ENCODE measurements around the gene PADI3. TPM values are rescaled to one million over a fixed set of nuclear protein-coding genes. Genes with fewer than 3 reads are reported as not detected.

Gene PADI3
- total RNA-seq, 2 donors from 2014 or later: not detected

GRCh38 chr1:17292299-17293160 lies 43.6 kb downstream of the PADI3 start:
- H3K9me3 ChIP-seq: no peaks in the 10 kb centered on the region
- no peak for TF ChIP-seq CTCF (IDR thresholded peaks at IDR 0.05)
- H3K4me3 ChIP-seq: no peak overlapping the region
- no peak overlapping the region for H3K27ac ChIP-seq
- no peaks in the 10 kb centered on the region for H3K27me3 ChIP-seq
- no peaks in the 10 kb centered on the region for H3K4me1 ChIP-seq
- no peaks in the 10 kb centered on the region for H3K36me3 ChIP-seq
- DNase-seq (ENCODE audit: low spot score): no peak

DNA sequence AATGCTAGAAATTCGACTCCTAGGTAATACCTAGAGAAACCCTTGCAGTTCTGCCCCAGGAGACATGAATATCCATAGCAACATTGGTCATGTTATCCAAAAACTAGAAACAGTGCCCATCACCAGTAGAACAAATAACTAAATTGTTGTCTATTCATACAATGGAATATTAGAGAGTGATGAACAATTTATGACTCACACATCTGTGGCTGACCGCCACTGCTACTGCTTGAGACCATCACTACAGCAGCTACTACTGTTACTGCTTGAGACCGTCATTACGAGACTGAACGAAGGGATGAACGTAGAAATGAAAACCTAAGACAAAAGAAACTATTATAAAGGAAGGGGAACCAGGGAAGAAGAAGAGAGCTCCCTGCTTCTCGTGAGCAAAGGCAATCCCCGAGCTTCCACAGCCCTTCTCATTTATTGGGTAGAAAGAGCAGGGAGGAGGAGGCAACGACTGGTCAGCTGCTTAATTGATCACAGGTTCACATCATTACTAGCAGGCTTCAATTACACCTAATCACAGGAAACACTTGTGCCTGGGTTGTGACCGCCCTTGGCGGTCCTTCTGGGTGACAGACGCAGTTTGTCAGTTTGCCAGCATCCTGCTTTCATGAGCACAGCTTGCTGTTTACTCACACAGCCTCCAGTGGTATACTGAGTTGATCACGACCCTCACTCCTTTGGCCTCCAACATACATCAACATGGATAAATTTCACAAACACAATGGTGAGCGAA lies 45.0 kb downstream of the PADI3 start:
- DNase-seq (ENCODE audit: low spot score): no peak
- H3K27ac ChIP-seq: no peak overlapping the region
- no peaks in the 10 kb centered on the region for H3K36me3 ChIP-seq
- H3K27me3 ChIP-seq: no peaks in the 10 kb centered on the region
- H3K4me3 ChIP-seq: no peak overlapping the region
- H3K9me3 ChIP-seq: peaks cover 0 to 2% of the 10 kb centered on the region in 2 donors
- no peak for TF ChIP-seq CTCF (IDR thresholded peaks at IDR 0.05)
- no peaks in the 10 kb centered on the region for H3K4me1 ChIP-seq

DNA sequence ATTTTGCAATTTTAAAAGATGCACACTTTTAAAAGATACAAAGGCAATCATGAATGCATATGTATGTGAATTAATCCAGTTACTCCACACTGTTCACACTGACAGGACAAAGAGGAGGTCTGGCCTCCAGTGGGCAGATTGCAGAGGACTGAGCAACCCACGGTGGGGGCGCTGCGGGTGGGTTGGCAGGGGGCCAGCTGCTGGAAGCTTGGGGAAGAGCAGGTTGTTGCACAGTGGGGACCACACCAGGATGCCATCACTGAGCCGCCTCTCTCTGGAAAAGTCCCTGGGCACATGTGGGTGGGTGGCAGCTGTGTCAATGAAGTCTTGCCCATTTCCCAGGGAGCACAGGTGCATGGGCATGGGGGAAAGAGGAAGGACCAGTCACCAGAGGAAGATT lies 46.4 kb downstream of the PADI3 start:
- Histone ChIP-seq H3K36me3 (no peaks in the 10 kb centered on the region), H3K9me3 (peaks cover 0 to 5% of the 10 kb centered on the region in 2 donors), H3K27me3 (no peaks in the 10 kb centered on the region), H3K4me1 (no peaks in the 10 kb centered on the region), H3K27ac (no peak overlapping the region), H3K4me3 (no peak overlapping the region)
- no peak for TF ChIP-seq CTCF (IDR thresholded peaks at IDR 0.05)
- DNase-seq (ENCODE audit: low spot score): no peak

DNA sequence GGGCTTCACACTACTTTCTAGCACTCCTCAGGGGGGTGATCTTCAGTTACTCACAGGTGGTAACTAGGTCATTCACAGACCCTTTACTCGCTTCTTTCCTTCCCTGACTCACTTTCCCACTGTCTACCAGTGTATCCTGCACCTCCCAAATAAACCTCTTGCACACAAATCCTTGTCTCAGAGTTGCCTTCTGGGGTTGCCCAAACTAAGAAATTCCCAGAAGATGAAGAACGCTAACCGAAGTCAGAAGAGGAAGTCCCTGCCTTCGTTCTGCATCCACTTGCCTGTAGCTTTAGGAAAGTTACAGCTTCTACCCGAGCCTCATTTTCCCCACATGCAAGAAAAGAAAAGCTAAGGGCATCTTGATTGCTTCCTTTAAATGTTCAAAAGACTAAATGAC lies 47.2 kb downstream of the PADI3 start:
- Histone ChIP-seq H3K4me3 (no peak overlapping the region), H3K27ac (no peak overlapping the region), H3K36me3 (no peaks in the 10 kb centered on the region), H3K9me3 (peaks cover 0 to 10% of the 10 kb centered on the region in 2 donors), H3K4me1 (no peaks in the 10 kb centered on the region), H3K27me3 (no peaks in the 10 kb centered on the region)
- no peak for DNase-seq (ENCODE audit: low spot score)
- TF ChIP-seq CTCF (IDR thresholded peaks at IDR 0.05): no peak

GRCh38 chr1:17297991-17298390 lies 49.1 kb downstream of the PADI3 start:
- TF ChIP-seq CTCF (IDR thresholded peaks at IDR 0.05): no peak
- no peak for DNase-seq (ENCODE audit: low spot score)
- Histone ChIP-seq H3K4me1 (no peaks in the 10 kb centered on the region), H3K27me3 (no peaks in the 10 kb centered on the region), H3K27ac (no peak overlapping the region), H3K36me3 (no peaks in the 10 kb centered on the region), H3K9me3 (peaks cover 0 to 25% of the 10 kb centered on the region in 2 donors), H3K4me3 (no peak overlapping the region)

Measured in right atrium auricular region (tissue), 2 donors.